GM10266 (cell line): ENCODE results near the gene DMPK.

ENCODE experiments used
- DNase-seq: peaks from one replicate; pipeline ENCODE4 v3.0.0; 2012; ENCODE audit errors: extremely low spot score
- TF ChIP-seq, protein P1 (sequence below): IDR thresholded peaks from 2 replicates; pipeline ENCODE4 v1.5.1; 2012; ENCODE audit warnings: mild to moderate bottlenecking, low read depth; ENCODE audit not compliant: control insufficient read depth, insufficient read depth; ENCODE audit errors: missing control alignments

Gene DMPK

DNA sequence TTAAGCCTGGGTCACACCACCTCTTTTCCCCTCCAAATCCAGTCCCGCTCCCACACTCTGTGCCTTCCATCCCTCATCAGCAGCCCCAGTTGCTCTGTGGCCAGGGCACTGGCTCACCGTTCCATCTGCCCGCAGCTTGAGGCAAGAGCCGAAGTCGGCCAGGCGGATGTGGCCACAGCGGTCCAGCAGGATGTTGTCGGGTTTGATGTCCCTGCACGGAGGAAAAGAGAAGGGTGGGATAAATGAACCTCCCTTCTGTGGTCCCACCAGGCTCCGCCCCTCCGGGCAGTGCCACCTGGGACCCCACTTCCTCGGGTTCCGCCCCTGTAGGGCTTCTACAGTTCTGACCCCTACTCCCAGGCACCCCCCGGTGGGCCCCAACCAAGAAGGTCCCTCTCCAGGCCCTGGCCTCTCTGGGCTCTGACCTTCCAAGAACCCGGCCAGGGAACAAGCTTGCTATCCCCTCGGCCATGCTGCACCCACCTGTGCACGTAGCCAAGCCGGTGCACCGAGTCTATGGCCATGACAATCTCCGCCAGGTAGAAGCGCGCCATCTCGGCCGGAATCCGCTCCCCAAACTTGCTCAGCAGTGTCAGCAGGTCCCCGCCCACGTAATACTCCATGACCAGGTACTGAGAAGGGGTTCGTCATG lies 4.2 kb downstream of the DMPK start:
- no peak for DNase-seq
- TF ChIP-seq, protein P1, sequence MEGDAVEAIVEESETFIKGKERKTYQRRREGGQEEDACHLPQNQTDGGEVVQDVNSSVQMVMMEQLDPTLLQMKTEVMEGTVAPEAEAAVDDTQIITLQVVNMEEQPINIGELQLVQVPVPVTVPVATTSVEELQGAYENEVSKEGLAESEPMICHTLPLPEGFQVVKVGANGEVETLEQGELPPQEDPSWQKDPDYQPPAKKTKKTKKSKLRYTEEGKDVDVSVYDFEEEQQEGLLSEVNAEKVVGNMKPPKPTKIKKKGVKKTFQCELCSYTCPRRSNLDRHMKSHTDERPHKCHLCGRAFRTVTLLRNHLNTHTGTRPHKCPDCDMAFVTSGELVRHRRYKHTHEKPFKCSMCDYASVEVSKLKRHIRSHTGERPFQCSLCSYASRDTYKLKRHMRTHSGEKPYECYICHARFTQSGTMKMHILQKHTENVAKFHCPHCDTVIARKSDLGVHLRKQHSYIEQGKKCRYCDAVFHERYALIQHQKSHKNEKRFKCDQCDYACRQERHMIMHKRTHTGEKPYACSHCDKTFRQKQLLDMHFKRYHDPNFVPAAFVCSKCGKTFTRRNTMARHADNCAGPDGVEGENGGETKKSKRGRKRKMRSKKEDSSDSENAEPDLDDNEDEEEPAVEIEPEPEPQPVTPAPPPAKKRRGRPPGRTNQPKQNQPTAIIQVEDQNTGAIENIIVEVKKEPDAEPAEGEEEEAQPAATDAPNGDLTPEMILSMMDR = no peak

DNA sequence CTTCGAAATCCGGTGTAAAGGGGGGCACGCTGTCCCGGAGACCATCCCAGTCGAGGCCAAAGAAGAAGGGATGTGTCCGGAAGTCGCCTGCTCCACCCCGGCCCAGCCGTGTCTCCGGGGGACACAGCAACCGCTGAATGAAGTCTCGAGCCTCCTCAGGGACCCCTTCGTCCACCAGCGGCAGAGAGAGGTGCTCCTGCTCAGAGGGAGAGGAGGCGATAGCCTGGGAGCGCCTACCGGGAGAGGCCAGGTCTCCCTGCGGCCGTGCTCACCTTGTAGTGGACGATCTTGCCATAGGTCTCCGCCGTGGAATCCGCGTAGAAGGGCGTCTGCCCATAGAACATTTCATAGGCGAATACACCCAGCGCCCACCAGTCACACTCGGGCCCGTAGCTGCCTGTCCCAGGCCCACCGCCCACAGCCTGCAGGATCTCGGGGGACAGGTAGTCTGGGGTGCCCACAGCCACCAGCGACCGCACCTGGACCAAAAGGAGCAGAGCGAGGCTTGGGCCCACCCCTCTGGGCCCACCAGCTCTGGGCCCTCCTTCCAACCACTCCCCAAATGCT lies 4.8 kb downstream of the DMPK start:
- TF ChIP-seq, protein P1 = no peak
- no peak for DNase-seq

DNA sequence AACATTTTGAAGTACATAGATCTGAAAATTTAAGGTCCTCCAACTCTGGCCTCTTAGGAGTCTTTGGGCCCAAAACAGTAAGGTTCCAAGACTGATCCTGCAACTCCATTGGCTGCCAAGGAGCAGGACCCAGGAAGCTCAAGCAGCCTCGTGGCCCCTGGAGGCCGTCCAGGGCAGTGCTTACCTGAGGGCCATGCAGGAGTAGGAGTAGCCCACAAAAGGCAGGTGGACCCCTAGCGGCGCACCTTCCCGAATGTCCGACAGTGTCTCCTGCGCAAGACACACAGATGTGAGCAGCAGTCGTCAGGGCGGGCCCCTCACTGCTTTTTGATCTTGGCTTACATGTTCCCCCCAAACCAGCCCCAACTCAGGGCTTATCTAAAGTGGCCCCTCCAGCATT lies 7.5 kb downstream of the DMPK start:
- TF ChIP-seq, protein P1 = no peak
- no peak for DNase-seq

DNA sequence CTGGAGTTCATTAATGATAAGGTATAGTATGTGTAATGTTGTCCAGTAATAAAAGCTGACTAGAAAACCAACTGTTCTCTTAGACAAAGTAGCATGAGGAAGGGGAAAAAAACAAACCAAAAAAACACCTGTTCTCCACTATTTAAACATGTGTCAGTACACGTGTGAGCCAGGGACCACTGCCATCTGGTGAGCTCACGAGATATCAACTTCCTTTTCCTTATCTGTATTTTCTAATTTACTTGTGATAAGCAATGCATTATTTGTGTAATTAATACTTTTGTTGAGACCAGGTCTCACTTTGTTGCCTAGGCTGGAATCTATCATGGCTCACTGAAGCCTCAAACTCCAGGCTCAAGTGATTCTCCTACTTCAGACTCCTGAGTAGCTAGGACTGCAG lies 8.9 kb downstream of the DMPK start:
- no peak for DNase-seq
- TF ChIP-seq, protein P1 = no peak

DNA sequence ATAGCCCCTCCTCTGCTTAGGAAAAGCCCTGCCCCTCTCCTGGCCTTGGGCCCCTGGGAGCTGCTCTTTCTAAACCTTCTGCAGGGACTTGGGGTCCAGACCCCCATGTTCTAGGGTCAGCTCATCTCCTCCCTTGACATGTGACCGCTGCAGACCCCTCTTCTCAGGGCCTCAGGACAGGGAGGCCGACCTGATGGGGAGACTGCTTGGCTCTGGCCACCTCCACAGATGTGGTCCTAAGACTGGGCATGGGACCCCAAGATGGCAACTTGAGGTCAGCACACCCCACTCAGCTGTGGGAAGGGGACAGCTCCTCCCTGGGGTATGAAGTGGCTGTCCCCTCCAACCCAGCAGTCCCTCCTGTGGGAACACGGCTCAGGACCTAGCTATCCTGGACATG lies 9.4 kb downstream of the DMPK start:
- TF ChIP-seq, protein P1 = no peak
- DNase-seq = no peak

DNA sequence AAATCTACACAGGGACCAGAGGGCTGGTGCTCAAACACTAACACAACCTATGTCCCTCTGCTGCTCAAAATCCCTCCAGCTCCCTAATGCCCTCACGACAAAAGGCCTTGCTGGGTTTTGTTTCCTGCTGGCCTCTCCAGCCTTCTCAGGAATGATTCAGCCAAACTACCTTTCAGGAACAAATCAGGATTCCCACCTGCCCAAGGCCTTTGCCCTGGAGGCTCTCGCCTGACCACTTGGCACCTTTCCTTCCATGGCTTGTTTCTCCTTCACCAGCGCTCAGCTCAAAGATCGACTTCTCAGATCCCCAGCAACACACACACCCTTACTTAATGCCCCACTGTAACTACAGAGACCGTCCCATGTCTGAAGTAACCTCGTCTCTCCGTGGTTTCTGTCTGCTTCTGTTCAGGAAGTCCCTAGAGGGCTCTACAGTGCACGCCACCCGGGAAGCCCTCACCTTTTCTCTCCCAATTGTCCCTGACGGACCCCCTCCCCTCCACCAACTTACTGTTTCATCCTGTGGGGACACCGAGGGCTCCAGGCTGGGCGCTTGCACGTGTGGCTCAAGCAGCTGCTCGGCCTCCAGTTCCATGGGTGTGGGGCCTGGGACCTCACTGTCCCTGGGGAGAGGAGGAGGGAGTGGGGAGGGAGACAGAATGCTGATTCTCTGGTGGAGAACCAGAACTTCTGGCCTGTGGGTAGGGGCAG lies 10.0 kb downstream of the DMPK start:
- TF ChIP-seq, protein P1 = no peak
- DNase-seq = no peak
